Osteoblast (primary cell): Measurements from ENCODE around the gene KCTD1. TPM values are rescaled to one million over a fixed set of nuclear protein-coding genes. Genes with fewer than 3 reads are reported as not detected.

ENCODE experiments used
- DNase-seq: peaks from one replicate; pipeline ENCODE4 v3.0.0; 2011; ENCODE audit warnings: low spot score, mixed read lengths; ENCODE audit not compliant: insufficient read length; ENCODE audit errors: missing footprints
- H2AFZ ChIP-seq: 2 replicates; pipeline ENCODE4 v1.6.0; 2011; ENCODE audit warnings: mild to moderate bottlenecking, low read length
- H3K27ac ChIP-seq: 2 replicates; pipeline ENCODE4 v1.5.1; 2011; ENCODE audit warnings: mild to moderate bottlenecking, low read depth, low read length, moderate library complexity
- H3K27me3 ChIP-seq: 2 replicates; pipeline ENCODE4 v1.6.0; 2012; ENCODE audit warnings: mild to moderate bottlenecking, control low read depth, inconsistent platforms, low read length, moderate library complexity; ENCODE audit not compliant: insufficient read depth
- H3K36me3 ChIP-seq: 2 replicates; pipeline ENCODE4 v1.5.1; 2011; ENCODE audit warnings: mild to moderate bottlenecking, low read length, control low read depth, moderate library complexity; ENCODE audit not compliant: insufficient read depth
- H3K4me1 ChIP-seq: 2 replicates; pipeline ENCODE4 v1.5.1; 2011; ENCODE audit warnings: mild to moderate bottlenecking, low read length, control low read depth, moderate library complexity; ENCODE audit not compliant: insufficient read depth
- H3K4me2 ChIP-seq: 2 replicates; pipeline ENCODE4 v1.6.0; 2011; ENCODE audit warnings: mild to moderate bottlenecking, low read length; ENCODE audit not compliant: insufficient read depth
- H3K4me3 ChIP-seq: fragments of 200-600 bp; sonication (generic); 3 replicates; pipeline ENCODE4 v1.5.1; 2012; ENCODE audit warnings: mild to moderate bottlenecking, low read length, inconsistent platforms; ENCODE audit not compliant: insufficient read depth
- H3K79me2 ChIP-seq: 2 replicates; pipeline ENCODE4 v1.6.0; 2012; ENCODE audit warnings: mild to moderate bottlenecking, low read length, control low read depth, inconsistent platforms; ENCODE audit not compliant: insufficient read depth
- H3K9me3 ChIP-seq: 2 replicates; pipeline ENCODE4 v1.5.1; 2011; ENCODE audit warnings: low read depth, low read length, control low read depth
- H4K20me1 ChIP-seq: 2 replicates; pipeline ENCODE4 v1.6.0; 2012; ENCODE audit warnings: mild to moderate bottlenecking, low read length, control low read depth; ENCODE audit not compliant: insufficient read depth
- total RNA-seq: library from RNA; depleted of rRNA; stranded (reverse); fragments of >200 nt; gene quantifications from 2 replicates; pipeline ENCODE4 v1.2.3, GENCODE V29; 2012
- TF ChIP-seq, protein P1 (sequence below): IDR thresholded peaks from 2 replicates; pipeline ENCODE4 v1.5.1; 2011; ENCODE audit warnings: mild to moderate bottlenecking, low read depth, low read length, moderate library complexity; ENCODE audit errors: extremely low read depth

The KCTD1 gene
- total RNA-seq, 1 donor = 14.8 TPM

DNA sequence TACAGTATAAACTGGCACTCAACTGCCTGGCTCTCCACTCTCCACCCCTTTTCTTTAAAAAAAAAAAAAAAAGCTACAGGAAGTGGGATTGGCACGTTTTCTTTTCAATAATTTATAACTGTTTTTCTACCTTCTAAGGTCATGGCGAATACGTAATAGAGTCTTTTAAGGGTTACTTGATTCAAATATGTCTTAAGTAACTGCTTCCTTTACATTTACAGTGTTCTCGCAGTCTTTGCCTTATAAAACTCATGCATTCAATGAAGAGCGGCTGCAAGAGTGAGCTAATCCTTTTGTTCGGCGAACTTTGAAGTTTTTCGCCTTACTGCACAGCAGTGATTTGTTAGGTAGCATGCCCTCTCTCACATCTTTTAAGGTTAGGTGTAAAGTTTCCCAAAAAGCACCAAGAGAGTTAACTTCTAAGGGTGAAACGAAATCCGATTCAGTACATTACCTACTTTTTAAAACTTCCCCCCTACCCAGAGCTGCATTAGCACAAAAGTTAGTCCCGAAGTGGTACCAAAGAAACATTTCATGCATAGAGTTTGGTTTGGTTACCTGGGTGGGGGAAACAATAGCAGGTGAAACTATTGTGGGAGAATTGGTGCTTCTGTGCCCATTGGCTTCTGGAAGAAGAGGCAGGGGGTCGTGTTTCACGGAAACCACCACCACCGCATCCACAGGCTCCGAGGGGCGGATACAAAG lies 2.0 kb downstream of the KCTD1 start:
- H3K27me3 ChIP-seq = peaks cover 13% of the 10 kb centered on the region
- H3K36me3 ChIP-seq = no peaks in the 10 kb centered on the region
- H3K79me2 ChIP-seq = peaks cover 37% of the 10 kb centered on the region
- no peak overlapping the region for H2AFZ ChIP-seq
- peaks cover 12% of the 10 kb centered on the region for H3K4me1 ChIP-seq
- H3K27ac ChIP-seq = no peak overlapping the region
- H4K20me1 ChIP-seq = peaks cover 17% of the 10 kb centered on the region
- H3K4me3 ChIP-seq = peak overlapping the region; percentile 27
- no peak for DNase-seq
- TF ChIP-seq, protein P1, sequence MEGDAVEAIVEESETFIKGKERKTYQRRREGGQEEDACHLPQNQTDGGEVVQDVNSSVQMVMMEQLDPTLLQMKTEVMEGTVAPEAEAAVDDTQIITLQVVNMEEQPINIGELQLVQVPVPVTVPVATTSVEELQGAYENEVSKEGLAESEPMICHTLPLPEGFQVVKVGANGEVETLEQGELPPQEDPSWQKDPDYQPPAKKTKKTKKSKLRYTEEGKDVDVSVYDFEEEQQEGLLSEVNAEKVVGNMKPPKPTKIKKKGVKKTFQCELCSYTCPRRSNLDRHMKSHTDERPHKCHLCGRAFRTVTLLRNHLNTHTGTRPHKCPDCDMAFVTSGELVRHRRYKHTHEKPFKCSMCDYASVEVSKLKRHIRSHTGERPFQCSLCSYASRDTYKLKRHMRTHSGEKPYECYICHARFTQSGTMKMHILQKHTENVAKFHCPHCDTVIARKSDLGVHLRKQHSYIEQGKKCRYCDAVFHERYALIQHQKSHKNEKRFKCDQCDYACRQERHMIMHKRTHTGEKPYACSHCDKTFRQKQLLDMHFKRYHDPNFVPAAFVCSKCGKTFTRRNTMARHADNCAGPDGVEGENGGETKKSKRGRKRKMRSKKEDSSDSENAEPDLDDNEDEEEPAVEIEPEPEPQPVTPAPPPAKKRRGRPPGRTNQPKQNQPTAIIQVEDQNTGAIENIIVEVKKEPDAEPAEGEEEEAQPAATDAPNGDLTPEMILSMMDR = no peak
- peak overlapping the region; percentile 74 for H3K4me2 ChIP-seq
- no peaks in the 10 kb centered on the region for H3K9me3 ChIP-seq

DNA sequence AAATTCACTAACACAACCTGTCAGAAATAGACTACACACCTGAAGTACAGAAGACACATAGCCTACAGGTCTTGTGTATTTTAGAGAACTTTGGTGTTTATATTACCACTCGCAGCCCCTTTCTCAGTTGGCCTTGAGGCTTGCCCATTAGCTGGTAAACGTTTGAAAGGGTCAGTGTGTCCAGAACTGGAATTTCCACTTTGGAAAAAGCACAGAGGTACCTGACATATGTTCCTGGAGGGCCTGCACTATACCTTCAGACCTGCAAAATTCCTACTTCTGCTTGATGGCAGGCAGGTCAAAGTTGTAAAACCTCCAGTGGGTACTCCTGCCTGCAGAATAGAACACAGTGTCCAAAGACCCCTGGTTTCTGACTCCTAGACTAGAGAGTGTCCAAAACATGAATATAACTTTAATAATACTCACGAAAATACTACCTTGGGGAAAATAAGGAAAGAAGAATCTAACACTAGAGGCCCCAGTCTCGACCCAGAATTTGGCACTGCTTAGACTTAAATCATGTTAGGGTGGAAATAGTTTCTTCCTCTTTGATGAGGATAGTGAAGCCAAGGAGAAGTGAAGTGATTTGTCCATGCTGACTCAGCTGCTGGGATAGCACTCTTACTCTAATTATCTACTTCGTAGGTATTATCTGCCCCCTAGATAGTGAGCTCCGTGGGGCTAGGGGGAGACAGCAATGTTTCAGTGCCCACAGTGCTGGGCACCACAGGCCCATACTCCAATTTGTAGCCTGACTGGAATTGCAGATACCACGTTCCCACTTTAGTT lies 2.8 kb downstream of the KCTD1 start:
- Histone ChIP-seq H4K20me1 (peaks cover 17% of the 10 kb centered on the region), H3K27ac (no peak overlapping the region), H3K4me3 (peak overlapping the region; percentile 27), H3K79me2 (peaks cover 41% of the 10 kb centered on the region), H3K36me3 (no peaks in the 10 kb centered on the region), H2AFZ (no peak overlapping the region), H3K27me3 (peaks cover 5% of the 10 kb centered on the region), H3K9me3 (no peaks in the 10 kb centered on the region), H3K4me1 (peaks cover 12% of the 10 kb centered on the region), H3K4me2 (peak overlapping the region; percentile 74)
- no peak for DNase-seq
- TF ChIP-seq, protein P1 = no peak

DNA sequence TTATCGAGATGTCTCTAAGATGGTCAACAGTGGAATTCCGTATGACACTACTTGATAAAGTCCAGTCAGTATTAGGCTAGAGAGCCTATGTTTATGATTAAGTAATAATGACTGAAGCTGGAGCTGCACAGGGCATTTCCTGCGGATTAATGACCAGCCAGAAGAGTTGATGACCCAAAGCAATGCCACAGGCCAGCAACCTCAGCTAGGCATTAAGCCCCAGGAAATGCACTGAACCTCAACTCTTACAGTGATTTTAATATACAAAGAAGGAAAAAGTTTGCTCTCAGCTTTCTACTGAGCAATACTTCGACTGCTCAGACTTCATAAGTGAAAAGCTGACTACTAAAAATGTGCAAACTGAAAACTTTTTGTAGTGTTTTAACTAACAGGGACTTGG lies 3.9 kb downstream of the KCTD1 start:
- Histone ChIP-seq H3K4me3 (no peak overlapping the region), H3K79me2 (peaks cover 43% of the 10 kb centered on the region), H3K4me1 (peaks cover 9% of the 10 kb centered on the region), H3K9me3 (no peaks in the 10 kb centered on the region), H3K4me2 (peak overlapping the region; percentile 11), H3K27me3 (no peaks in the 10 kb centered on the region), H4K20me1 (peaks cover 17% of the 10 kb centered on the region), H3K27ac (no peak overlapping the region), H3K36me3 (no peaks in the 10 kb centered on the region), H2AFZ (no peak overlapping the region)
- DNase-seq = no peak
- TF ChIP-seq, protein P1 = no peak

DNA sequence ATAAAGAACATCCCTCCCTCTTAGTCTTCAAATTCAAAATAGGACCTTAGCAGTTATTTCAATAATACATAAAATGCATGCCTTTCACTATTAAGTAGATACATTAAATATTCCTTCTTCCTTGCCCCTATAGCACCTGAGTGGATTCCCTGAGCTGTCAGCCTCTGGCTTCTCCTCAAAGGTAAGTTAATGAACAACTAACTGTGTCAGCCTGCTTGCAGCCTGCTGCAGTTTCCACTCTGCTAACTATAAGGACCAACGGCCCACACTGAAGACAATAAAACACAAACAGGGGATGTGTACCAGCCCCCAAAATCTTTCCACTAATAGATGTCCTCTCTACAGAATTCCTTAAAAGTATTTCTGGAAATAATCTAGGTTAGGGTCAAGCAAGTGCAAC lies 5.0 kb downstream of the KCTD1 start:
- TF ChIP-seq, protein P1 = no peak
- no peak overlapping the region for H2AFZ ChIP-seq
- H3K79me2 ChIP-seq = peaks cover 45% of the 10 kb centered on the region
- no peaks in the 10 kb centered on the region for H3K36me3 ChIP-seq
- no peak overlapping the region for H3K4me2 ChIP-seq
- no peak overlapping the region for H3K4me3 ChIP-seq
- DNase-seq = no peak
- no peaks in the 10 kb centered on the region for H3K9me3 ChIP-seq
- H3K4me1 ChIP-seq = peaks cover 9% of the 10 kb centered on the region
- H3K27me3 ChIP-seq = no peaks in the 10 kb centered on the region
- H3K27ac ChIP-seq = no peak overlapping the region
- H4K20me1 ChIP-seq = peaks cover 17% of the 10 kb centered on the region
